CD4-positive, alpha-beta T cell treated with Interleukin-21 for 1 hour (primary cell): ENCODE results near the gene TAGLN2.
"Not testable (repeated sequence)": the region's sequence is repeated elsewhere in the genome, so short reads cannot be mapped to it uniquely, and the experiment has no call there.

ENCODE experiments used
- DNase-seq: peaks from one replicate; pipeline ENCODE4 v3.0.0-alpha.2; 2020

Gene TAGLN2

GRCh38 chr1:159920202-159920601 lies 5.1 kb downstream of the TAGLN2 start:
- no peak for DNase-seq

- no peak for DNase-seq
Observed at GRCh38 chr1:159919236-159919865, 6.0 kb downstream of the TAGLN2 start.

GRCh38 chr1:159918352-159919200 lies 6.7 kb downstream of the TAGLN2 start:
- no peak for DNase-seq

DNA sequence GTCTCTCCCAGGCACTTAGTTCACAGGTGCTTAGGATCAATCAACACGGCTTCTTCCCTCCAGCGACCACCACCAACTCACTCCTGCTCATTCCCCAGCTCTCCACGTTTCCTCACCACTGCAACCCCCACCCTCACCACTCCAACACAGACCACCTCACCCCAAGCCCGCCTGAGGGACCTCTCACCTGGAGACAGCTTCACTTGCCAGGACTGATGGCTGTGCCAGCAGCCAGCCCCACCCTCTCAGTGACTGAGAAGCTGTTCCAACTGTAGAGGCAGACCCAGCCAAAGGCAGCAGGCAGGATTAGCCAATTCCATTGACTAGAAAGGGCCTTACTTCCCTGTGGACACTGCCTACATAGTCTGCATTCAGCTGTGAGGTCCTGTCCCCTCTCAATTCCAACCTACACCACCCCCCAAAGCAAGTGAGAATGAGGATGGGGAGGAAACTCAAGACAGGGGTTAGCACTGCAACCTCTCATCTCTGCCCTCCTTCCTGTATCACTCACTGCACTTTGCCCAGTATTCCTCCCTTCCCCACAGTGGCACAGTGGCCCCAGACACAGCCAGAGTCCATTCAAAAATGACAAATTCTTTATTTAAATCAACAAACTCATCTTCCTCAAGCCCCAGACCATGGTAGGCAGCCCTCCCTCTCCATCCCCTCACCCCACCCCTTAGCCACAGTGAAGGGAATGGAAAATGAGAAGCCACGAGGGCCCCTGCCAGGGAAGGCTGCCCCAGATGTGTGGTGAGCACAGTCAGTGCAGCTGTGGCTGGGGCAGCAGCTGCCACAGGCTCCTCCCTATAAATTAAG lies 7.6 kb downstream of the TAGLN2 start:
- DNase-seq: no peak

DNA sequence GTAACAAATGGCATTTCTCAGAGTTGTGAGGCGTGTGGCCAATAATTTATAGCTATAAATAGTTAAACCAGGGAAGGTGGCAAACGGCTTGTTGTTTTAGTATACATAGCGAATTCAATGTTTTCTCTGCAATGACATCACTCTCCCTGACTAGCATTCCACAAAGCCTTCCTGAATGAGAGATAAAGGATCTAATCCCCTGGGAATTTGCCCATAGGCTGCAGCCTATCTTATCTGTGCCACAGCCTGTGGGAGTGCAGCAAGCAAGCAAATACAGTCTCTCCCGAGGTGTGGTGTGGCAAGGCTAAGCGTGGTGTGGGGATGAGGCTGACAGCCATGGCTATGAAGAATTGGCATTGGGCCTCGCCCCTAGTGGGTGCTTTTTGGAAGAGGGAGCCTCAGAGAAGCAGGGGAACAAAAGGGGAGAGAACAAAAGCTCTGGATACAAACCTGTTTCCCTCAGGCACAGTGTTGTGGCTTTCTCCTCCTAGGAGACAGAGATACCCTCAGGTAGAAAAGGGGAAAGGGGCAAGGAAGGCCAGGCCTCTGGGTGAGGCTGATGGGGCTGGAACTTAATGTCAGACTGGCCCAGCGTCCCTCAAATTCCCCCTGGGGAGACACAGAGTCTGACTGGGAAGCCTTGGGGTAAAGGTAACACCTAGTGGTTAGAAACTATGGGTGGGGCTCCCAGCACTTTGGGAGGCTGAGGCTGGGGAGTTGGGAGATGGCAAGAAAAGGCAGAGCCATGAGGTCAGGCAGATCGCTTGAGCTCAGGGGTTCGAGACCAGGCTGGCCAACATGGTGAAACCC lies 8.9 kb downstream of the TAGLN2 start:
- DNase-seq: no peak

- DNase-seq: no peak
Observed at GRCh38 chr1:159915571-159916241, 9.6 kb downstream of the TAGLN2 start.

GRCh38 chr1:159914252-159915018 lies 10.9 kb downstream of the TAGLN2 start:
- DNase-seq: no peak

GRCh38 chr1:159913451-159914192 lies 11.7 kb downstream of the TAGLN2 start:
- no peak for DNase-seq

DNA sequence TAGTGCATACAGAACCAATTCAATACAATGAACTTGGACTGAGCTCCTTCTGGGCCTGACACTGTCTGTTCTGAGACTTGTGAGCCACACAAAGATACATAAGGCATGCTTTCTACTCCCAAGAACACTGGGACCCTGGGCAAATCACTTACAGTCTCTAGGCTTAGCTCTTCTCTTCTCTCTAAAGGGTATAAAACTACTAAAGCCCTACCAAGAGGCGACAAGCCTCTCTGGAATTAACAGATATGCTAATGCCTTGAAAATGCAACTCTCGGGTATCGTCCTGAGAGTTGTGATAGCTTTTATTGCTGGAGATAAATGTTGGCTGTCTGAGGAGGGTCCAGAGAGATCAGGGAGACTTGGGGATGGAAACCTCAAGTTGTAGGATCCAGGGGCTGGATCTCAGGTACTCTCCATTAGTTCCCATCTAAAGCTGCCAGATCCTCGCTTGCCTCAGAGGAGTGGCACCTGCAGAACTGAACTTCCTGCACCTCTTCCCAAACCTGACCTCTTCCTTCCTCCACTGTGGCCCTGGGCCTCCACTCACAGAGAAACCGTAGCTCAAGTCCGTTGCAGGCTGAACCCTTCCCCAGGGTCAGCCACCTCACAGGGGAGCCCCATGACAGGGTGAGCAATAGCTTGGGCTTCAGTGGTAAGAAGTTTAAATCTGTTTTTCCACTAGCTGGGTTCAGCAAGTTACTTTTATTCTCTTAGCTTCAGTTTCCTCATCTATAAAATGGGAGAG lies 13.8 kb downstream of the TAGLN2 start:
- no peak for DNase-seq

DNA sequence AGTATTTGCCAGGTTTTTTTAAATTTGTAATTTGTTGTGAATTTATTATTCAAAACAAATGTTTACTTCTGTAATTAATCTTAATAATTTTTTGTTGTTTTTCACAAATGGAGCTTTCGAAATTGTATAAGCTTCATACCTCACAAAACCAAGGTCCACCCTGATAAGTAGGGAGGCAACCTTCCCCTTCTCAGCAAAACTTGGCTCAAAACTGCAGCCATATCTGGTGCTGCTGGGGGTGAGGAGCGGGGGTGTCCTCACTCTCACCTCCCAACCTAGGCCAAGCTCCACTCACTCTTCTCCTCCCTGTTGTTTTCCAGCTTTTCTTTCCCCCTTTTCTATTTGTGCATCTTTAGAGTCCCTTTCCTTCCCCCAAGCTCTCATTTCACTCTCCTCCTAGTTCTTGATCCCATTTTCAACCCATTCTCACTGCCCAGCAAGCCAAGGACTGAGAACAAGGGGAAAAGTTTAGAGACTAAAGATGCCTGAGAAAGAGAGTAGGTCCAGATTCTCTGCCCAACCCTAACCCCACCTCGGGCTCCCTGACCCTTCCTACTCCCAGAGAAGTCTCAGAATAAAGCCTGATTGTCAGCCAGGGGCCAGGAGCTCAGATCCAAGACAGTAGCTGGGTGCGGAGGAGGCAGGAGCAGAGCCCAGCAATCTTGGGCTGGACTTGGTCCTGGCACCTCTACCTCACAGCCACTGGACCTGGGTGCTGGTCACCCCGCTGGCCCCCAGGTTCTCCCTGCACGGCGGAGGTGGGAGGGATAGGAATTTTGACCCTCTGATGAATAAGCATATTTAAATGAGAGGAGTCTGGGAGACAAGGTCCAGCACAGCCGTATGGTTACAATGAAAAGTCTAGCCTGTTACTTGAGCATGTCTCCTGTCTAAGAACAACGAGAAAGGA lies 17.0 kb downstream of the TAGLN2 start:
- no peak for DNase-seq

- no peak for DNase-seq
Observed at GRCh38 chr1:159906960-159907359, 18.3 kb downstream of the TAGLN2 start.

GRCh38 chr1:159904036-159904435 lies 21.3 kb downstream of the TAGLN2 start:
- DNase-seq: not testable (repeated sequence)

DNA sequence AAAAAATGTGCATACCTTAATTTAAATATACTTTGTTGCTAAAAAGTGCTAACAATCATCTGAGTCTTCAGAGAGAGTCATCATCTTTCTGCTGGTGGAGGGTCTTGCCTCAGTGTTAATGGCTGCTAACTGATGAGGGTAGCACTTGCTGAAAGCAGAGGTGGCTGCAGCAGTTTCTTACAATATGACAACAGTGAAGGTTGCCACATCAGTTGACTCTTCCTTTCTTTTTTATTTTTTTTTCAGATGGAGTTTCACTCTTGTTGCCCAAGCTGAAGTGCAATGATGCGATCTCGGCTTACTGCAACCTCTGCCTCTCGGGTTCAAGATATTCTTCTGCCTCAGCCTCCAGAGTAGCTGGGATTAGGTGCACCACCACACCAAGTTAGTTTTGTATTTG lies 22.8 kb downstream of the TAGLN2 start:
- no peak for DNase-seq

- DNase-seq: no peak
Observed at GRCh38 chr1:159900755-159901360, 24.4 kb downstream of the TAGLN2 start.

DNA sequence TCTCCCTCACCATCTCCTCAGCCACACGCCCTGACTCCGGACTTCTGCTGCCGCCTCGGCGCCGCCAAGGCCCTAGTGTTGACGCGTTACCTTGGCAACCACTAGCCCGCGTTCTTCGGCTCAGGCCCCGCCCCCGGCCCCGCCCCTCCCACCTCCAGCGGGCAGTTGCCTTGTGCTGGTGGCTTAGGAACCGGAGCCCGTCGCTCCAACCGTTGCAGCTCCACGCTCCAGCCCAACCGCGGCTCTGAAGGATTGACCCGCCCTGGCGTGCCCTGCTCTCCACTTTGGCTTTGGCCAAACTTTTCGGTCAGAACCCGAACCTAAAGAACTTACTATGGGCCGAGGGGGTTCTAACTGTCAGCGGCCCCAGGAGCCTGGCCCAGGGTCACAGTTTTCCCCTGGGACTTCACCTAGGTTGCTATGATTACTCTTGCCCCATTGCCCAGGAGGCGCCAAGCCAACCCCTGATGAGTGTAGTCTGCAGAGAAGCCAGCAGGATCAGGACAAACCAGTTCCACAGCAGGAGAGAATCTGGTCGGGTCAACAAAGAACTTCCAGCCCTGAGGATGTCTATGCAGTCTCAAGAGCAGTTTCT lies 25.1 kb downstream of the TAGLN2 start, which contains the start of gene CFAP45:
CFAP45 (minus strand) TSS at position 80 of the 595 bp plus-strand sequence; CDS start at position 13, 67 bp downstream.
- DNase-seq: peak; percentile 53

DNA sequence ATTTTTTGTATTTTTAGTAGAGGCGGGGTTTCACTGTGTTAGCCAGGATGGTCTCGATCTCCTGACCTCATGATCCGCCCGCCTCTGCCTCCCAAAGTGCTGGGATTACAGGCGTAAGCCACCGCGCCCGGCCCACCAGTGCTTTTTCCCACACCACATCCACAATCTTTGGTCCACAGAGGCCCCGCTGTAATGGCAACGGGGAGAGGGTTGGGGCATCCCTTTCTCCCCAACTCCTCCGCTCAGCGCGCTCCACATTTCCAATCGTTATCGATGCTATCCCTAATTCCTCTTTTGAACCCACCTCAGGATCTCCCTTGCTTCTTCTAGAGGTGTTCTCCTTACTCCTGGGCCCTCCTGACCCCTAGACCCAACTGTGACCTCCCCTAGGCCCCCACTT lies 25.7 kb downstream of the TAGLN2 start:
- not testable (repeated sequence) for DNase-seq

DNA sequence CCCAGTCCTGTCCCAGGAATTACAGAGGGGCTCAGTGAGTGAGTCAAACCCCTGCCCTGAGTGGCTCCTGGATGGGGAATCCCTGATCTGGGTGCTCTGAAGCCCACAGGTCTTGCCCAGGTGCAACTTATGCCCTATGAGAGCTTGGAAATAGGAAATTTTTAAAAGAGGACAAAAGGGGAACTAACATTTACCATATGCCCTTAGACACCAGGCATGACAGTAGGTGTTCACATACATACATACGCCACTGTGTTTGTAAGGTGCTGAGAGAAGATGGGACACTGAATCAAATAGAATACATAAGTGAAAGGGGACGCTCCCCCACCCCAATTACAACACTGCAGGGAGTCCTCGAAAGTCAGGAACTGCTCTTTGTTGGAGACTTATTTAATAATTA lies 26.8 kb downstream of the TAGLN2 start:
- DNase-seq: no peak

DNA sequence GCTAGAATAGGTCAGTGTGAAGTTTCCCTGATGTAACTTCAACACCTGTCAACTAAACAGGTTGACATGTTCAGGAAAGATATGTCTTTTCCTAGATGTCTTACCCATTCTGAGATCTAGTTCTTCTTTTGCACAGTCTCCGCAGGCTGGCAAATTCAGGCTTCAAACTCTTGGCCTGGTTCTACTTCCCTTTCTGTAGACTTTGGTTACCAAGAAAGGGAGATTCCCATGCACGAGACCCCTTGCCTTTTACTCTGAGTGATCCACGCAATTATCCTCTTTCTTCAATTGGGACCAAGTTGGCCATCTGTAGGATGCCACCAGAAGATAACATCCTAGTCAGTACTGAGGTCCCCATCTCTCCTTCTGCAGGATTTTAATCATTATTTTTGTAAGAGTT lies 27.3 kb downstream of the TAGLN2 start:
- DNase-seq: peak; percentile 17
